Tibial nerve (tissue), 3 donors: ENCODE measurements around the gene KRTAP19-1.
"Not testable (repeated sequence)": the region's sequence is repeated elsewhere in the genome, so short reads cannot be mapped to it uniquely, and the experiment has no call there.

Experiments used
- CTCF ChIP-seq, 5 experiments: fragments of 200-600 bp in 3 of 5; fragments of 450-650 bp in 2 of 5; sonication (generic) in 3 of 5; IDR thresholded peaks; one replicate each; pipeline ENCODE4 v1.5.1; 2016 to 2019; ENCODE audit warnings: antibody characterized with exemption in 5 of 5, mild to moderate bottlenecking in 3 of 5, moderate library complexity in 2 of 5
- POLR2A ChIP-seq, 2 donors: fragments of 450-650 bp; IDR thresholded peaks; one replicate each; pipeline ENCODE4 v1.6.1; 2017; ENCODE audit warnings: antibody characterized with exemption in 2 of 2, mild to moderate bottlenecking in 2 of 2, moderate library complexity in 2 of 2

DNA sequence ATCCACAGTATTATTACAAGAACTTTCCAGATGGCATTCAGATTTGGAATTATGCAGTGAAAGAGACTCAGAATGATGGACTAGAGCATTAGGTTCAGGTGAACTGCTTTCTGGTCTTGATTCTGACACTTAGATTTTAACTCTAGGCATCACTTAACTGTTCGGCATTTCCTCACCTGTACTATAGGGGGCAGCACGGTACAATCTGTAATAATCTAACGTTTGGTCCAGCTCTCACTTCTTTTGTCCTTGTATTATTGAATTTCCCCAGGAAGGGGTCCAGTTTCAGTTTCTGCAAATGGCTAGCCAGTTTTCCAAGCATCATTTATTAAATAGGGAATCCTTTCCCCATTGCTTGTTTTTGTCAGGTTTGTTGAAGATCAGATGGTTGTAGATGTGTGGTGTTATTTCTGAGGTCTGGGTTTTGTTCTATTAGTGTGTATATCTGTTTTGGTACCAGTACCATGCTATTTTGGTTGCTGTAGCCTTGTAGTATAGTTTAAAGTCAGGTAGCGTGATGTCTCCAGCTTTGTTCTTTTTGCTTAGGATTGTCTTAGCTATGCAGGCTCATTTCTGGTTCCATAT is 25.5 kb upstream of the KRTAP19-1 start:
- not testable (repeated sequence) for TF ChIP-seq POLR2A, CTCF (IDR thresholded peaks at IDR 0.05)
